Measurements from ENCODE around the gene PTGES.
A peak's percentile ranks its signal among the peaks of the same experiment; 100 is the strongest.

The PTGES gene

GRCh38 chr9:129722913-129723312 lies 29.9 kb downstream of the PTGES start:
- no peak overlapping the region for H3K27ac ChIP-seq

GRCh38 chr9:129720865-129721545 lies 31.8 kb downstream of the PTGES start:
- Histone ChIP-seq H3K27ac (no peak overlapping the region), H3K4me3 (no peak overlapping the region)
- TF ChIP-seq CTCF (IDR thresholded peaks at IDR 0.05) = no peak
- no peak for DNase-seq (ENCODE audit: low spot score)

More at GRCh38 chr9:129722913-129723312, 29.9 kb downstream of the PTGES start:
- no peak for TF ChIP-seq CTCF (IDR thresholded peaks at IDR 0.05)
- H3K4me3 ChIP-seq = no peak overlapping the region
- DNase-seq (ENCODE audit: low spot score) = no peak

GRCh38 chr9:129720181-129720864 lies 32.5 kb downstream of the PTGES start:
- H3K4me3 ChIP-seq = no peak overlapping the region
- no peak for DNase-seq (ENCODE audit: low spot score)
- no peak for TF ChIP-seq CTCF (IDR thresholded peaks at IDR 0.05)
- no peak overlapping the region for H3K27ac ChIP-seq

- DNase-seq (ENCODE audit: low spot score) = no peak
- no peak for TF ChIP-seq CTCF (IDR thresholded peaks at IDR 0.05)
- Histone ChIP-seq H3K27ac (no peak overlapping the region), H3K4me3 (no peak overlapping the region)
Measured at GRCh38 chr9:129719135-129719534, 33.7 kb downstream of the PTGES start.

- H3K27ac ChIP-seq = no peak overlapping the region
- TF ChIP-seq CTCF (IDR thresholded peaks at IDR 0.05) = no peak
- DNase-seq (ENCODE audit: low spot score) = no peak
- H3K4me3 ChIP-seq = no peak overlapping the region
Measured at GRCh38 chr9:129718647-129719046, 34.2 kb downstream of the PTGES start.

GRCh38 chr9:129717991-129718390 lies 34.9 kb downstream of the PTGES start:
- peak; percentile 71 for DNase-seq (ENCODE audit: low spot score)
- peak overlapping the region in 1 of 2 donors; percentile 22 for H3K27ac ChIP-seq
- no peak for TF ChIP-seq CTCF (IDR thresholded peaks at IDR 0.05)
- H3K4me3 ChIP-seq = no peak overlapping the region

GRCh38 chr9:129716091-129716490 lies 36.8 kb downstream of the PTGES start:
- no peak for DNase-seq (ENCODE audit: low spot score)
- no peak for TF ChIP-seq CTCF (IDR thresholded peaks at IDR 0.05)
- H3K4me3 ChIP-seq = no peak overlapping the region
- H3K27ac ChIP-seq = peak overlapping the region; percentile 50 to 85

Measured in coronary artery (tissue), 2 donors.